BE2C (cell line): Measurements from ENCODE around the gene UAP1.
"Not testable (repeated sequence)": the region's sequence is repeated elsewhere in the genome, so short reads cannot be mapped to it uniquely, and the experiment has no call there.

Source experiments
- DNase-seq: peaks from one replicate; pipeline ENCODE4 v3.0.0-alpha.2; 2020
- H3K27me3 ChIP-seq: fragments of 250-450 bp; sonication (Bioruptor Pico); 2 replicates; pipeline ENCODE4 v1.5.1; 2020; ENCODE audit warnings: mild to moderate bottlenecking
- H3K36me3 ChIP-seq: fragments of 250-450 bp; sonication (Bioruptor Pico); 2 replicates; pipeline ENCODE4 v1.5.1; 2020; ENCODE audit warnings: mild to moderate bottlenecking
- H3K4me1 ChIP-seq: fragments of 250-450 bp; sonication (Bioruptor Pico); 2 replicates; pipeline ENCODE4 v1.5.1; 2020
- H3K4me3 ChIP-seq: 2 replicates; pipeline ENCODE4 v1.5.1; 2011; ENCODE audit warnings: low read depth, low read length
- H3K9me3 ChIP-seq: fragments of 250-450 bp; sonication (Bioruptor Pico); 2 replicates; pipeline ENCODE4 v1.5.1; 2020
- TF ChIP-seq, protein P1 (sequence below): IDR thresholded peaks from 2 replicates; pipeline ENCODE4 v1.5.1; 2012; ENCODE audit warnings: mild to moderate bottlenecking, low read depth, low read length

UAP1 gene

GRCh38 chr1:162570718-162571117 is 9.2 kb downstream of the UAP1 start:
- no peaks in the 10 kb centered on the region for H3K4me1 ChIP-seq
- H3K9me3 ChIP-seq: no peaks in the 10 kb centered on the region
- H3K36me3 ChIP-seq: peaks cover 12% of the 10 kb centered on the region; the same call in 1 of the 2 replicates
- H3K27me3 ChIP-seq: no peaks in the 10 kb centered on the region
- no peak overlapping the region for H3K4me3 ChIP-seq
- no peak for DNase-seq
- TF ChIP-seq, protein P1, sequence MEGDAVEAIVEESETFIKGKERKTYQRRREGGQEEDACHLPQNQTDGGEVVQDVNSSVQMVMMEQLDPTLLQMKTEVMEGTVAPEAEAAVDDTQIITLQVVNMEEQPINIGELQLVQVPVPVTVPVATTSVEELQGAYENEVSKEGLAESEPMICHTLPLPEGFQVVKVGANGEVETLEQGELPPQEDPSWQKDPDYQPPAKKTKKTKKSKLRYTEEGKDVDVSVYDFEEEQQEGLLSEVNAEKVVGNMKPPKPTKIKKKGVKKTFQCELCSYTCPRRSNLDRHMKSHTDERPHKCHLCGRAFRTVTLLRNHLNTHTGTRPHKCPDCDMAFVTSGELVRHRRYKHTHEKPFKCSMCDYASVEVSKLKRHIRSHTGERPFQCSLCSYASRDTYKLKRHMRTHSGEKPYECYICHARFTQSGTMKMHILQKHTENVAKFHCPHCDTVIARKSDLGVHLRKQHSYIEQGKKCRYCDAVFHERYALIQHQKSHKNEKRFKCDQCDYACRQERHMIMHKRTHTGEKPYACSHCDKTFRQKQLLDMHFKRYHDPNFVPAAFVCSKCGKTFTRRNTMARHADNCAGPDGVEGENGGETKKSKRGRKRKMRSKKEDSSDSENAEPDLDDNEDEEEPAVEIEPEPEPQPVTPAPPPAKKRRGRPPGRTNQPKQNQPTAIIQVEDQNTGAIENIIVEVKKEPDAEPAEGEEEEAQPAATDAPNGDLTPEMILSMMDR: no peak

DNA sequence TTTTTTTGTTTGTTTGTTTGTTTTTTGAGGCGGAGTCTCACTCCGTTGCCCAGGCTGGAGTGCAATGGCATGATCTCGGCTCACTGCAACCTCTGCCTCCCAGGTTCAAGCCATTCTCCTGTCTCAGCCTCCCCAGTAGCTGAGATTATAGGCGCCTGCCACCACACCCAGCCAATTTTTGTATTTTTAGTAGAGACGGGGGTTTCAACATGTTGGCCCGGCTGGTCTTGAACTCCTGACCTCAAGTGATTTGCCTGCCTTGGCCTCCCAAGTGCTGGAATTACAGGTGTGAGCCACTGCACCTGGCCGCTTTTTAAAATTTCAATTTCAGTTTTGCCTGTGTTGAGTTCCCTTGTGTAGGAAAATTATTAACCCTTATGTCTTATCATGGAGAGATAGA is 9.6 kb downstream of the UAP1 start:
- not testable (repeated sequence) for H3K9me3 ChIP-seq, H3K4me3 ChIP-seq, DNase-seq, H3K4me1 ChIP-seq, H3K27me3 ChIP-seq
- peaks cover 12% of the 10 kb centered on the region; the same call in 1 of the 2 replicates for H3K36me3 ChIP-seq

DNA sequence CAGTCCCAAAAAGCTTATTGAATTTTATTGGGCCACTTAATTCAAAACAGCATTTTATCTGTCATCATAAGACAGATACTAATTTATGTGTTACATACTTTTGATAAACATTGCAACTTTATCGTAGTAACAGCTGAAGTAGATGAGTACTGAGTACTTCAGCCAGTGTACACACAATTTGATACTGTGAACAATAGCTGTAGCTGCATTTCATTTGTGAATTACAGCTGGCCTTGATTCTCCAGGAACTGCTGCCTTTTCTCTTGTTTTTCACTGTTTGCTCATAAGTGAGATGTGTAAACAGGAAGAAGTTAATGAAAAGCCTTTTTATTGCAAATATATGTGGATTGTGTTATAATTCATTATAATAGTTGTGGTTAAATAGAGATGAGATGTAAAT is 10.2 kb downstream of the UAP1 start:
- H3K4me1 ChIP-seq: no peaks in the 10 kb centered on the region
- DNase-seq: no peak
- H3K36me3 ChIP-seq: peaks cover 11% of the 10 kb centered on the region; the same call in 1 of the 2 replicates
- no peaks in the 10 kb centered on the region for H3K9me3 ChIP-seq
- TF ChIP-seq, protein P1: no peak
- no peak overlapping the region for H3K4me3 ChIP-seq
- H3K27me3 ChIP-seq: no peaks in the 10 kb centered on the region

DNA sequence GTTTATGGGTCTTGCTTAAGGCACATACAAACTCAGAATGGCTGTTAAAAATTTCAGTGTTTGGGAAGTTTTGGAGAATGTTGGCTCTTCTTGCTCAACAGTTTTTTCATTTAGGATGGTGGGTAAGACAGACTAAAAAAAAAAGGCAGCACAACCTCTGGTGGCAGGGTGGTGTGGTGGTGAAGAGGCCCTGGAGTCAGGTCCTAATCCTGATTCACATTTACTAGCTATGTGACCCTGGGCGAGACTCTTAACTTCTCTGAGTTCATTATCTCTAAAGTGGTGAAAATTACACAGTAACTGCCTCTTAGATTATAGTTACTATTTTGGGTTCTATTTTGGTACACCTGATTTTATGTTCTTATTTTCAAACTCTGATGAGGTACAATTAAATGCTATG is 11.6 kb downstream of the UAP1 start:
- H3K4me1 ChIP-seq: no peaks in the 10 kb centered on the region
- DNase-seq: no peak
- H3K9me3 ChIP-seq: no peaks in the 10 kb centered on the region
- peaks cover 7% of the 10 kb centered on the region; the same call in 1 of the 2 replicates for H3K36me3 ChIP-seq
- H3K27me3 ChIP-seq: no peaks in the 10 kb centered on the region
- TF ChIP-seq, protein P1: no peak
- no peak overlapping the region for H3K4me3 ChIP-seq

GRCh38 chr1:162578071-162578700 is 16.7 kb downstream of the UAP1 start:
- no peak overlapping the region for H3K4me3 ChIP-seq
- DNase-seq: no peak
- no peaks in the 10 kb centered on the region for H3K4me1 ChIP-seq
- TF ChIP-seq, protein P1: no peak
- H3K36me3 ChIP-seq: peaks cover 7% of the 10 kb centered on the region; the same call in 1 of the 2 replicates
- H3K27me3 ChIP-seq: no peaks in the 10 kb centered on the region
- H3K9me3 ChIP-seq: no peaks in the 10 kb centered on the region

- H3K36me3 ChIP-seq: peaks cover 7% of the 10 kb centered on the region; the same call in 1 of the 2 replicates
Observed at GRCh38 chr1:162578936-162579335, 17.4 kb downstream of the UAP1 start.

More at GRCh38 chr1:162578936-162579335, 17.4 kb downstream of the UAP1 start:
- TF ChIP-seq, protein P1: no peak
- Histone ChIP-seq H3K4me3 (no peak overlapping the region), H3K27me3 (no peaks in the 10 kb centered on the region), H3K4me1 (no peaks in the 10 kb centered on the region), H3K9me3 (no peaks in the 10 kb centered on the region)
- DNase-seq: no peak
